Upper lobe of left lung (tissue), 4 donors: ENCODE results near the gene GSTO1.

ENCODE experiments used
- CTCF ChIP-seq, 6 experiments: fragments of 450-650 bp in 4 of 6; fragments of 200-600 bp in 2 of 6; sonication (generic) in 2 of 6; IDR thresholded peaks; one replicate each; pipeline ENCODE4 v1.5.1; 2016 to 2019; ENCODE audit warnings: antibody characterized with exemption in 6 of 6
- EP300 ChIP-seq, 4 donors: sonication (generic); formaldehyde crosslinking; IDR thresholded peaks; one replicate each; pipeline ENCODE4 v1.5.1; 2017; ENCODE audit warnings: antibody characterized with exemption in 4 of 4, control low read depth in 2 of 4
- POLR2A ChIP-seq, 4 donors: fragments of 450-650 bp; IDR thresholded peaks; one replicate each; pipeline ENCODE4 v1.5.1; 2016 to 2017; ENCODE audit warnings: antibody characterized with exemption in 4 of 4, mild to moderate bottlenecking in 2 of 4
- POLR2AphosphoS5 ChIP-seq, 2 donors: sonication (generic); formaldehyde crosslinking; IDR thresholded peaks; one replicate each; pipeline ENCODE4 v1.5.1; 2017; ENCODE audit warnings: antibody characterized with exemption in 2 of 2

- TF ChIP-seq CTCF (IDR thresholded peaks at IDR 0.05) (no peak), POLR2AphosphoS5 (IDR thresholded peaks at IDR 0.05) (no peak), EP300 (IDR thresholded peaks at IDR 0.05) (no peak), POLR2A (IDR thresholded peaks at IDR 0.05) (no peak)
Measured at GRCh38 chr10:104281694-104282093, 27.0 kb downstream of the GSTO1 start.
